ENCODE measurements around the gene USP48.

USP48 gene

DNA sequence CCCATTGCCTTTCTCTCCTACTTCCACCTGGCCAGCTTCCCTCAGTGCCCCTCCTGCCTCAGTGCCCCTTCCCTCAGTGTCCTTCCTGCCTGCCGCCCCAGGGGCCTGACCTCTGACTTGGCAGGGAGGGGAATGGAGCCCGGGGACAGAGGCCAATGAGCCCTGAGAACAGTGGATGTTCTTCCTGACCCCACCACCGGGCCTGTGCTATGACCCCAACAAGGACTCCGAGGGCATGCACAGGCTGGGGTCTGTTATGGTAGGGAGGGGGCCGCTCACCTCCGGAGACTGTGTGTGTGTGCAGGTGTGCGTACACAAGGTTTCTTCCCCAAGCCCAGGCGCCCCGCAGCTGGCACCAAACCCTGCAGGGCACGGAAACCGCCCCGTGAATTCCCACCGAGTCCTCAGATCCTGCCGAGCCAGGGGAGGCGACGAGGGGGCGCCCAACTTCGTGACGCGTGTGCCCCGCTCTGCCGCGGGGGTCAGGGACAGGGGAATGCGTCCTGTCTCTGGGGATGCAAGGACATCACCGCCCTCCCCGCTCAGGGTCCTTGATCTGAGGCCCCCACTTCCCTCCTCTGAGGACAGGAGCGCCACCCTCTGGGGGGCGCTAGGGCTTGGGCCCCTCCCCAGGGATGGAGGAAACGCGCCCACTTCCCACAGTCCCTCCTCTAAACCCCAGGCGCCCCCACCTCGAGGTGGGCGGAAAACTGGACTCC, 114.6 kb downstream of the USP48 start:
- DNase-seq (ENCODE audit: low read depth), result no peak

DNA sequence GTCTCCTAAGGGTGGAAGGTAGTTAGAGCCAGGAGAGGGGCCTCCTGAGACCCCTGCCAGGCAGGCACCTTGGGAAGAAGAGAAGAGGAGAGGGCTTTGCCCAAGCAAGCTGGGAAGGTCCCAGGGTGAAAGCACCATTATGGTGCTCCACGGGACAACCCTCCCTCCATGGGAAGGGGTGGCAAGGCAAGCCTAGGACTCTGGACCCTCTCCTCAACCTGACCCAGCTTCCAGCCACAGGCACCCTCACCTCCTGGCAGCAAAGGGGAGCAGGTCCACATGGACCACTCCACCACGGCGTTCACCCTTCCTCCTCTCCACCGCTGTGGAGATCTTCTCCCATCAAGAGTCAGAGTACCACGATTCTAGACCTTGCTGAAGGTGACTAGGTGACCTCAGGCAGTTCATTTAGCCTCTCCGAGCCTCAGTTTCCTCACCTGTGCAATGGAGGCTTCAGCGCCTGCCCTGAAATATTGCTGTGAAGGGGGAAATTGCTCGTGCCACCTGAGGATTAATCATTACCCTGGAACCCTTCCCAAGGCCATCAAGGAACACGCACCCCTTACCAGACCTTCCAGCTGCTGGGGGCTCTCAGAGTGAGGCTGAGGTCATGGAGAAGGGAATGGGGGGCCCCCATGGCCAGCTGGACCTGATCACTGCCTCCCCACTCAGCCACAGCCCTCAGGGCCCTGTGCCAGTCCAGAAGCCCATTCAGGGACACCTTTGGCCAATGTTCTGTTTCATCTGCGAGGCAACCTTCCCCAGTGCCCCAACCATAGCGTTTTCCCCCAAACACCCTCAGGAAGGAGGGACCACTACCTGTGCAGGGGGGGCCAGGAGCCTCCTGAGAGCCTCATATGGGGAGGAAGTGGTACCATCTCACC, 115.4 kb downstream of the USP48 start:
- no peak for DNase-seq (ENCODE audit: low read depth)

DNA sequence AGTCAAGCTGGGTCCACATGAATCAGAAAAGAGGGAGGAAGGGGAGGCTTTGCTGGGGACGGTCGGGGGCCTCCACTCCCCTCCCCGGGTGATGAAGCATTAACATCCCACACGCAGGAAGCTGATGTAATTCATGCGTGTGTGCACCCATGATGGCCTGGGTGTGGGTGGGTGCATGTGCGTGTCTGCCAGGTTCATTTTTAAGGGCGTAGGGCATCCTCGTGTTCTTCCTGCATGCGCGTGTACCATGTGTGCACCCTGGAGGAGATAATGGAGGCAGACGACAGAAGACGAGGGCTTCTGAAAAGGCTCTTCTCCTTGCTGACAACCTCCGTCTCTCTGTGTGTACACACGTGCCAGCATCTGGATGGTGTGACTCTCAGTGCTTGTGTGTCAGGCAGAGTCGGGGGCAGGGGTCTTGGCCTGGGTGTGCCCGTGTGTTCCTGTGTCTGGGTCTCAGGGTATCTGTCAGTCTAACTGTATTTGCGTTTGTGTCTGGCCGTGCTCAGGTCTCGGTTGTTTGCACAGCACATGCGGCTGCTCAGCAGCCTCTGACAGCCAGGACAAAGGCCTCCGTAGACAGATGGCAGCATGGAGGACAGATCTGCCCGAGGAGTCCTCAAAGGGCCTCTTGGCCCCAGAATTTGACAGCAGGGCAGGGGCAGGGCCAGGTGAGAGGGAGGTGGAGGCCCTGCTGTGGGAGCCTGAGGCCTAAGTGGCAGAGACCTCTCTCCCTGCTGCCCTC, 116.2 kb downstream of the USP48 start:
- no peak for DNase-seq (ENCODE audit: low read depth)

DNA sequence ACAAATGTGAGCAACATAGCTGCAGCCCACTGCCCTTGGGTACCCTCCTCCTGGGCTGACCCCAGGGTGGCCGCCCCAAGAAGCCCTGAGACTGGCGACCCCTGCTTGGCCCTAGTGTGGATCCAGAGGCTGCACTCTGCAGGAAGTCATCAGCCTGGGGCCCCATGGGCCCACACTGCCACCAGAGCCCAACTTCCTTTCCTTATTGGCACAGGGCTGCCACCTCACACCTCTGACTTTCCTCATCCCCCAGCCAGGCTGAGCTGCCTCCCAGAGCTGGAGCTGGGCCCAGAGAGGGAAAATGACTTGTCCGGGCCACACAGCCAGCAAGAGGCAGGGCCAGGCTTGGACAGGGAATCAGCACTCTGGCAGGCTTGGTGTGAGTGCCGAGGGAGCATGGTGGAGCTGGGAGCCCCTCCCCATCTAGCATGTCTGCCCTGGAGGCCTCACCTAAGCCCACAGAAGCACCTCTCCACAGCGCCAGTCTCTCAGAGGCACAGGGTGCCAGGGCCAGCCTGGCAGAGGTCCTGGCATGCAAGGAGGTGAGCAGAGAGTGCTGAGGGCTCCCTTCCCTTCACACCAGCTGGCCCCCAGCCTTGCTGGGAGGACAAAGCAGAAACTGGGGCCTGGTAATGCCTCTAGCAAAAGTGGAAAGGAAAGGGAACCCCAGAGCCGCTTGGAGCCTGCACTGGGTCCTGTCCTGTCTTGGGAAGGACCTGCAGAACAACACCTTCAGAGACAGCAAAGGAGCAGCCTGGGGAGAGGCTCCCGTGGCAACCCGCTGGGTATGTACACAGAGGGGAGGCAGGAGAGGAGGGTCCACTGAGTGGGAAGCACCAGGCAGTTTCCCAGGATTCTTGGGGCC, 117.0 kb downstream of the USP48 start:
- DNase-seq (ENCODE audit: low read depth), result no peak

DNA sequence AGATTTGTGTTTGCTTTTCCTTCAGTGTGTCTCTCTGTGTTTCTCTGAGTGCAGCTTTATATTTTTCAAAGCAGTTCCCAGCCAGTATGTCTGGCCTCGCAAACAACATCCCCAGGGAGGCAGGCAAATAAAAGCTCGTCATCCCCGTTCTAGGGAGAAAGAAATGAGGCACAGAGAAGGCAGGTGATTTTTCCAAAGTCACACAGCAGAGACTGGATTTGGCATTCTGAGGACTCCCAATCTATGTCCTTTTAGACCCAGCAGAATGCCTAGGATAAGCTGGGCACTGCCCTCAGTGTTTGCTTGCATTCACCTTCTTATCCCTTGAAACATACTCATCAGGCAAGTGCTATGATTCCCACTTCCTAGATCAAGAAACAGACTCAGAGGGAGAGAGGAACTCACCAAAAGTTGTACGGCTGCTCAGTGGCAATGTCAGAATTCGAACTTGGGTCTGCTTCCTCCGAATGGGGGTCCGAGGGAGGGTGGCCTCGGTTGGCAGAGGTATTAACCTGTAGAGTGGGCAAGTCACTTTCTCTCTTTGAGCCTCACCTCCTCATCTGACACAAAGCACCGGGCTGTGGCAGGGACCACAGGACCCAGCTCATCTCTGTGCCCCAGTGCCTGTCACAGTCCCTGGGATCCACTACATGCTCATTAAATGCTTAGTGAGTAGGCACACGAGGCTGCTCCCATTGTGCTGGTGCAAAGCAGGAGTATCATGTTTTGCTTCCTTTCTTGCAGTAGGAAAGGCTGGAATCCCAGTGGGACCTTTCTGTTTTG, 118.0 kb downstream of the USP48 start:
- no peak for DNase-seq (ENCODE audit: low read depth)

DNA sequence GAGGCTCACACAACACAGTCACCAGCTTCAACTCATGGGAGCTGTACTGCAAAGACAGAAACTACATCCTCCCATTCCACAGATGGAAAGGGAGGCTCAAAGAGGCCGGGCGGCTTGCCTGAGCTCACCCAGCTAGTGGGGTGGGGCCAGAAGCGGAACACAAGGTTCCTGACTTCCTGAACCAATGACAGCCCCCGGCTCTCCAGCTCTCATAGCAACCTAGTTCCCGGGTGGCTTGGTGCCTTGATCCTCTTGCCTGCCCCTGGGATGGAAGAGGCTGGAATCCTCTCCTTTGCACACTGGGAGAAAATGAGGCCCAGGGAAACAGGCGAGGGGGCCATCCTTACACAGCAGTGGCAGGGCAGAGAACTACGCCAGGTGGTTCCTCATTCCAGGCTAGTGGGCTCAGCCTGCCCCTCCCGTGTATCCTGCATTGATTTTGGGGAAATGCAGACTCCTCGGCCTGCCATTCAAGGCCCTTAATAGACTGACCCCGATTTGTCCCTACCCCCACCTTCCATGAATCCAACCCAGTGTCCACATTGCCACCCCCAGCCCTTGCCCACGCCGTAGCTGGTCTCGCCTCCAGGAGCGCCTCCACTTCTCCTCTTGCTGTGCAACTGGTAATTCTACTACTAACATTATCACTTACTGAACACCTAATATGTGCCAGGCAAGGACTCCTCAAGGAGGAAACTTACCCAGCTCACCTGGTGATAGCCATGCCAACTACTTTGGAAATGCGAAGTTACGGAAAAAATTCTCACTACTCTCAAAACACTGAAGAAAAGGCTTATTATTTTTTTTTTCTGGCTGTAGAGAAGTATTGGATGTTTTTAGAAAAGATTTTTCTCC, 118.8 kb downstream of the USP48 start:
- DNase-seq (ENCODE audit: low read depth), result no peak

DNA sequence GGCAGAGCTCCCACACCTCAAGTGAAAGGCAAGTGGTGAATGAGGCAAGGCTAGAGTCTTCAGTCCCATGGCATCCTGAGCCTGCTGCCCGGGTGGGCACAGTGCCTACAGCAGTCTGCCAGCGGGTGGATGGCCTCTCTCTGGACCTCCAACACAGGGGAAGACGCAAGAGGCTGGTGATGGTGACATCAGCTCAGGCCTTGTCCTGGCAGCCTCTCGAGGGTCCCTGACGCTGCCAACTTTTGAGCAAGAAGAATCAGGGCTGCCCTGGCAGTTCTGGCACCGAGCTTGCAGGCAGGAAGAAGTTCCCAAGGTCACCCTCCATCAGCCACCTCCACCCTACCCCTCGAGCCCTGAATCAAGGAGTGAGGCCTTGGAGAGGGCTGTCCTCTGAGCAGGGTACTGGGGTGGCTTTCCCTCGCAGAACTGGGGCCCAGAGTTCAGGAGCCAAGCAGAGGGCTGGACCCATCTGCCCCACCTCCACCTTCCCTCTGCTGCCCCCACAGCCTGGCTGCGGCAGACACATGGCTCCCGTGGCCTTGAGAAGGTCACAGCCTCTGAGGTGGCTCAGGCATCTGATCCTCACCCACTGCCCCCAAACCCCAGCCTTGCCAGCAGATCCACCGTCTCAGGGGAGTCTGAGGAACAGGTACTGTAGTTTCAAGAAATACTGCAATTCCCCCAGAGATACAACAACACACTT, 119.5 kb downstream of the USP48 start:
- DNase-seq (ENCODE audit: low read depth), result no peak

DNA sequence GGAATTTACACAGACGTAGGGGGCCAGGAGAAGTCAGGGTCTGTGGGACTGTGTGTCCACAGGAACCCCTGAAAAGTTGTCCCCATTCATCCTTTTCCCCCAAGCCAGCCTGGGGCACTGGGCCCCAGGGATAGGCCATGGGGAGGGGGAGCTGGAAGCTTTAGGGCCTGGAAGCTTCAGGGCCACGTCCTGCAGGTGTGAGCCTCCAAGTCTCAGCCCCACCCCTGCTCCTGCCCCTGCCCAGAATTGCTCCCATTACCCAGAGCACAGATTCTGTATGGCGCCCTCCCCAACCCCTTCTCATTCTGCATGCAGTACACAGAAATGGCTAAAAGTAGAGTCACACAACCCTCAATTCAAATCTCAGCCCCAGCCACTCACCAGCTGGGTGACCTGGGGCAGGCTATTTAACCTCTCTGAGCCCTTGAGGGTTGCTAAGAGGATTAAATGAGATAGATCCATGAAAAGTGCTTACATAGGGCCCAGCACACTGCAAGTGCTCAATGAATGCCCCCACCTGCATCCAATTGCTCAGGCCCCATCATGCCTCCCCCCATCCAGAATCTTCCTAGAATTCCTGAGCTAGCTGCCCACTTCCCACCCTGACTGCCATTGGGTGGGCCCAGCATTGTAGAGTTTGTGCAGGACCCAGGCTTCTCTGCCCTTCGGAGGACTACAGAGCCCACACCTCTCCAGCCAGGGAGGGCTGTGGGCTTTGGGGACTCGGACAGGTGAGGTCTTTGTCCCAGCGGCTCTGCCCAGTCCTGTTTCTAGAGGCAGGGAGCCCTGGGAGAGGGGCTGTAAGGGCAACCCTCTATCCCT, 120.3 kb downstream of the USP48 start:
- DNase-seq (ENCODE audit: low read depth), result no peak

DNA sequence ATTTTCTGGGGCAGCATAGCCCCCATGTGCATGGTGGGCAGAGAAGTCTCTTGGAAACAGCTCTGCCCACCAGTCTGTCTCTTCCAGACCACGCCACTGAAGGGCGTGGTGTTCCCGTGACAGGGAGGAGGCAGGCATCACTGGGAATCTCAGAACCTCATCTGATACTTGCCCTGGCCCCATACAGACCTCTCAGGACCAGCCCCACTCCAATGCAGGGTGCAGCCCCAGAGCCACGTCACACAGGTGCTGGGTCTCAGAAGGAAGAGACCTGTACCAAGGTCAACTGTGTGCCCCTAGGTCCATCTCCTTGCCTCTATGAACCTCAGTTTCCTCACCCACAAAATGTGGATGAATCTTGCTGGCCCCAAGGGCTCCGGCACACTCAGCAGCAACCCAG, 121.1 kb downstream of the USP48 start:
- no peak for DNase-seq (ENCODE audit: low read depth)

DNA sequence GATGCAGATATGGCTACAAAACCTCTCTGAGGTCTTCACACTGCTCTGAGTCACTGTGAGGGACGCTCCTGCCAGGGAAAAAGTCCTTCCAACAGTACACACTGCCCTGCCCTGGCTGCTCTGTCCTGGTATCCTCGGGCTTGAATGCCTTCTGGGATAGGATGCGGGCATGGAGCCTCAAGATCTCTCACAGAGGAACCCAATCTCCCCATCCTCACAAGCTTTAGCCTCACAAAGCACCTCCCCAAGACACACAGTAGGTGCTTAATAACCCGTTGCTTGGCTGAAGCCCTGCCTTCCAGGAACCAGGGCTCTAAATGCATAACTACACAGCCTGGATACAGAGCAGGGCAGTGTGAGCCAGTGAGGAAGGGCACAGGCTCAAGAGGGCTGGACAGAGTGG, 123.0 kb downstream of the USP48 start:
- DNase-seq (ENCODE audit: low read depth), result no peak

DNA sequence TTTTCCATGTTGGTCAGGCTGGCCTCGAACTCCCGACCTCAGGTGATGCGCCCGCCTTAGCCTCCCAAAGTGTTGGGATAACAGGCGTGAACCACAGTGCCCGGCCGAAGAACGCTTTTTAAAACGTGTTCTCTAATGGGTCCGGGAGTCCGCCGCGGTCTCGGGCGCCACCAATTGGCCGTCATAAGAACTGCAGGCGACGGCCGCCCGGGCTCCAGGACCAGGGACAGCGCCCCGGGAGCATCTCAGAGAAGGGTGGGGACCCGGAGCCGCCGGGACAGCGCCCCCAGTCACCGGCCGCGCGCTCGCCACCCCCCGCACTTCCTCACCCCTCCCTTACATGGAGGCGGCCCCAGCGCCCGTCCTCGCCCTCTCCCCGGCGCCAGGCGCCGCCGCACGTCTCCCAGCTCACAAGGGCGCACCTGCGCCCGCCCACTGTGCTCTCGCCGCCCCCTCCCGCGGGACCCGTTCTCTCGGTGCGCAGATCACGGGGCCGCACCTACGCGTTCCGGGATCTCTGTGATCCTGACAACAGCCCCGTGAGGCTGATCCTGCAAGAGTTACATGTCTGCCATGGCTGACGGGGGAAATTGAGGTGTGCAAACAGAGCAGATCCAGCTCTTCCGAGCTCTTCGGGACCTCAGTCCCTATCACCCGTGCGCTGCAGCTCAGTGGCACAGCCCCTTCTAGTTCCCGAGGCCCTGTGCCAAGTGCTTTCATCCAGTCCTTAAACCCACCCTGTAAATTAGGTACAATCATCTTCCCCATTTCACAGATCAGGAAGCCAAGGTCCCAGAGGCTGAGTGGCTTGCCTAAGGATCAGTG, 123.6 kb downstream of the USP48 start:
- peak; percentile 42 for DNase-seq (ENCODE audit: low read depth)

DNA sequence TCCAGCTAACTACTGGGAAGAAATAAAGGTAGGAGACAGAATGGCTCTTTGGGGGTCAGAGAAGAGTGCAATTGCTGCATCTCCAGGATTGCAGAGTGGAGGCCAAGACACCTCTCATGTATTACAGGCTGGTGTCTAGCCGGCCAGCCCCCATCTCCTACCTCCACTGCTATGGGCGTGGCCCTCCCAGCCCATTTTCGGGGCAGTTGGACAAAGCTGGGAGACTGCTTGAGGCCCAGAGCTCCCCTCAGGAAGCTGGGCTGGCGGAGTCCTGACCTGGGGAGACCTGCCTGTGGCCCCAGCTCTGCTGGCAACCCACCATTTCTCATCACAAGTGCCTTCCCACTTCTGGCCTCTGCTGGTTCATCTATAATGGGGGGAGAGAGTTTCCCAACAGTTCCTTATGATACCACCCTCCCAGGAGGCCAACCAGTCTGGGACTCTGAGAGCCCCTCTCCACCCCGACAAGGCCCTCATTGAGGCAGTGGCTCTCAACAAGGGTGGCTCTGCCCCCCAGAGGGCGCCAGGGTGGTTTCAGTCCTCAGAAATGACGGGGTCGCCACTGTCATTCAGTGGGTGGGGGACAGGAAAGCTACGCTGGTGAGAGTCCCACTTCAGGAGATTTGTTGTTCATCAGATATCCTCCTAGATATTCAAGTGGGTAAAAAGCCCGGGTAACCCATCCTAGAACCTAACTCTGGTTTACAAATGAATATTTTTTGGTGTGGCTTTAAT, 125.3 kb downstream of the USP48 start:
- no peak for DNase-seq (ENCODE audit: low read depth)

DNA sequence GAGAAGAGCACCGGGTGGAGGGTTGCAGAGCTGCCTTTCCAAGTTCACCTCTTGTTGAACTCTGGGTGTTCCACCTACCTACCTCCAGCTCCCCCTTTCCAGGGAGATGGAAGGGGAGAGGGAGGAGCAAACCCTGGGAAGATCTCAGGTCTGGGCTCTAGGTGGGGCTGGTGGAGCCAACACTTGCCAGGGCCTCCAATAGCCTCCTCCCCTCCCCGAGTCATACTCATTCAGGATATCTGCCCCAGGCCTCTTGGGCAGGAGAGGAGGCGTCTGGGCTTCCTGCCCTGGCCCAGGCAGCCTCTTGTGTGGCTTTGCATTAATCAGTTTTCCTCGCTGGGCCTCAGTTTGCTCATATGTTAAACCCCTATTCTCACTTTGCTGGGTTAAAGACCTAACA, 127.2 kb downstream of the USP48 start:
- DNase-seq (ENCODE audit: low read depth), result no peak

DNA sequence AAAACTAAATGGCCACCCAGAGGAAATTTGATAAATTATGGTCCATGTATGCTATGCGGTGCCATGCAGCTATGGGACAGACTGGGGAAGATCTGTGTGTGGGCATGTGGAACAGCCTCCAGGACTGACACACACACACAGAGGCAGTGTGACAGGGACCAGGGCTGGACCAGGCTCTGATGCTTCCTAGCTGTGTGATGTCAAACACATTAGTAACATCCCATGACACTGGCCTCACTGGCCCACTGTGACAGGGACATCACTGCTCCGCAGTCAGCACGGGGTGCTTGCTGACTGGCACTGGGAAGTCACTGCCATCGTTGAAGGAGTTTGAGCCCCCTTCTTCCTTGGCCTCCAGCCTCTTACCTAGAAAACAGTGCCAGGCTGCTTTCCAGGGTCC, 127.7 kb downstream of the USP48 start:
- DNase-seq (ENCODE audit: low read depth), result no peak

DNA sequence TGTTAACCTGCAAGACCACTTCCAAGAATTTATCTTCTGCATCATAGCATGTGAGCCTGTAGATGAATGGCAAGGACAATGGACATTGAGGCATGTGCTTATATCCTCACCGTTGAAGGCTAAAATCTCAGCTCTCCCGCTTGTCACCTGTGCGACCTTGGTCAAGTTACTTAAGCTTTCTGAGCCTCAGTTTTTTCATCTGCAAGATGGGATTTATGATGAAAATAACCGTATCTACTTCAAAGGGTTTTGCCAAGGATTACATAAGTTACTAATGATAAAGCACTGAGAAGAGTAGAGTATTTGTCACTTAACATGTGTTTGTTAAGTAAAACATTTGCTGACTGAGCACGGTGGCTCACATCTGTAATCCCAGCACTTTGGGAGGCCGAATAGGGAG, 128.7 kb downstream of the USP48 start:
- DNase-seq (ENCODE audit: low read depth), result no peak

DNA sequence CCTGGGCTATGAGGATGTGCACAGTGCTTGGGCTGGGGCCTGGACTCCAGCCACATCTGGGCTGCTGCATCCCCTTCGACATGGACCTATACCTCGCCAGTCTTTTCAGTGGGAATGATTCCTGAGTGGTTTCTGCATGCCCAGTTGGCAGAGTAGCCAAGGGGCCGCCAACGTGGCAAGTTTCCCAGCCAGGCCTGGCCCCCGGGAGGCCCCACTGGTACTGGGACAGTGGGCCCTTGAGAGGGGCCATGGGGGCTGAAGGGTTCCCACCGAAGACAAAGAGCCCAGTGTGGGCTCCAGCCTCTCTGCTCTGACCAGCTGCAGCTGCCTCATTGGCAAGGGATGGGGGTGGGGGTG, 129.2 kb downstream of the USP48 start:
- DNase-seq (ENCODE audit: low read depth), result no peak

Measured in fibroblast of the conjunctiva (primary cell).